Liver (tissue), 9 donors: ENCODE results near the gene SCP2D1. TPM values are rescaled to one million over a fixed set of nuclear protein-coding genes. Genes with fewer than 3 reads are reported as not detected.

ENCODE experiments used
- DNase-seq: peaks from one replicate; pipeline ENCODE4 v3.0.0-alpha.2; 2017; ENCODE audit warnings: low spot score
- H3K27ac ChIP-seq, 2 donors: one replicate each; pipeline ENCODE4 v1.7.0; 2013; ENCODE audit warnings: inconsistent platforms in 2 of 2, low read length in 2 of 2, control low read depth in 1 of 2, low read depth in 1 of 2, mild to moderate bottlenecking in 1 of 2
- H3K27me3 ChIP-seq, 4 donors: one replicate each; pipeline versions ENCODE4 v1.6.1 to v1.7.0; 2013; ENCODE audit warnings: low read length in 3 of 4, inconsistent platforms in 1 of 4, mild to moderate bottlenecking in 1 of 4, moderate library complexity in 1 of 4; ENCODE audit not compliant: control insufficient read depth in 4 of 4, insufficient read depth in 4 of 4
- H3K36me3 ChIP-seq, 4 donors: one replicate each; pipeline versions ENCODE4 v1.6.1 to v1.7.0; 2013; ENCODE audit warnings: low read length in 3 of 4, mild to moderate bottlenecking in 3 of 4, low read depth in 1 of 4, moderate library complexity in 1 of 4; ENCODE audit not compliant: control insufficient read depth in 4 of 4, insufficient read depth in 3 of 4
- H3K4me1 ChIP-seq, 4 donors: one replicate each; pipeline versions ENCODE4 v1.6.1 to v1.7.0; 2013; ENCODE audit warnings: low read length in 3 of 4, mild to moderate bottlenecking in 3 of 4, moderate library complexity in 1 of 4; ENCODE audit not compliant: control insufficient read depth in 4 of 4, insufficient read depth in 4 of 4
- H3K4me3 ChIP-seq, 3 donors: one replicate each; pipeline versions ENCODE4 v1.6.1 to v1.7.0; 2013; ENCODE audit warnings: low read length in 3 of 3, control low read depth in 1 of 3, low read depth in 1 of 3, mild to moderate bottlenecking in 1 of 3
- H3K9ac ChIP-seq, 2 donors: one replicate each; pipeline ENCODE4 v1.7.0; 2013; ENCODE audit warnings: low read length in 2 of 2, mild to moderate bottlenecking in 2 of 2, moderate library complexity in 2 of 2, control low read depth in 1 of 2, low read depth in 1 of 2
- H3K9me3 ChIP-seq, 4 donors: one replicate each; pipeline versions ENCODE4 v1.6.1 to v1.7.0; 2013; ENCODE audit warnings: low read length in 3 of 4; ENCODE audit not compliant: control insufficient read depth in 4 of 4
- ATF3 ChIP-seq: IDR thresholded peaks from 2 replicates; pipeline ENCODE4 v1.6.1; 2016; ENCODE audit warnings: antibody characterized with exemption
- CTCF ChIP-seq: fragments of 150-350 bp; IDR thresholded peaks from 2 replicates; pipeline ENCODE4 v1.5.1; 2017; ENCODE audit warnings: improper control_type of control experiment, low read depth, low read length; ENCODE audit not compliant: missing input control
- EGR1 ChIP-seq, 2 donors: IDR thresholded peaks; 2 replicates each; pipeline ENCODE4 v1.6.1; 2016 to 2018; ENCODE audit warnings: antibody characterized with exemption in 2 of 2, low read depth in 2 of 2
- FOXA1 ChIP-seq: IDR thresholded peaks from 2 replicates; pipeline ENCODE4 v1.6.1; 2016; ENCODE audit warnings: antibody characterized with exemption
- HNF4A ChIP-seq, 2 donors: conservative IDR thresholded peaks; 2 replicates each; pipeline ENCODE4 v1.6.1; 2016; ENCODE audit warnings: antibody characterized with exemption in 2 of 2, mild to moderate bottlenecking in 2 of 2
- HNF4G ChIP-seq: IDR thresholded peaks from 2 replicates; pipeline ENCODE4 v1.6.1; 2016; ENCODE audit warnings: antibody characterized with exemption
- MAX ChIP-seq: IDR thresholded peaks from 2 replicates; pipeline ENCODE4 v1.6.1; 2016; ENCODE audit warnings: antibody characterized with exemption
- RAD21 ChIP-seq, 2 donors: IDR thresholded peaks; 2 replicates each; pipeline ENCODE4 v1.6.1; 2016; ENCODE audit warnings: antibody characterized with exemption in 2 of 2, mild to moderate bottlenecking in 2 of 2
- SP1 ChIP-seq: IDR thresholded peaks from 2 replicates; pipeline ENCODE4 v1.6.1; 2018; ENCODE audit warnings: antibody characterized with exemption, mild to moderate bottlenecking
- YY1 ChIP-seq: IDR thresholded peaks from 2 replicates; pipeline ENCODE4 v1.6.1; 2016; ENCODE audit warnings: antibody characterized with exemption, mild to moderate bottlenecking
- ZBTB33 ChIP-seq: IDR thresholded peaks from 2 replicates; pipeline ENCODE4 v1.6.1; 2016; ENCODE audit warnings: antibody characterized with exemption
- WGBS: extraction: QIAGEN DNeasy Blood & Tissue Kit; methylation state at CpG from one replicate; pipeline ENCODE4 v1.1.7; 2013; 5-methylcytosine and 5-hydroxymethylcytosine counted together
- polyA plus RNA-seq, 2 donors: library from polyadenylated mRNA; stranded (reverse) in 1 of 2; unstranded in 1 of 2; fragments of 200-250 nt in 1 of 2; fragments of >200 nt in 1 of 2; fragmentation: Nextera tagmentation in 1 of 2; extraction: Ambion mirVana in 1 of 2; gene quantifications; one replicate each; pipeline versions ENCODE4 v1.2.1 to v1.2.3, GENCODE V29; 2013 to 2015
- total RNA-seq, 2 donors: library from RNA; depleted of rRNA; stranded (reverse); fragments of >200 nt; gene quantifications; one replicate each; pipeline ENCODE4 v1.2.3, GENCODE V29; 2014
- donor health status: healthy.
- donor health status: healthy.
- donor health status: healthy.
- donor health status: healthy.
- donor health status: healthy.

Gene SCP2D1
- total and polyA plus RNA-seq, 4 donors, result not detected

GRCh38 chr20:18853216-18853615 lies 39.6 kb downstream of the SCP2D1 start (continued):
- TF ChIP-seq ZBTB33, result no peak
- TF ChIP-seq RAD21 (IDR thresholded peaks at IDR 0.05), result no peak

GRCh38 chr20:18853946-18854646 lies 40.5 kb downstream of the SCP2D1 start:
- H3K27ac ChIP-seq, result no peak overlapping the region
- no peak for DNase-seq
- H3K27me3 ChIP-seq, result peaks cover 0 to 3% (median 0%) of the 10 kb centered on the region in 4 donors
- no peaks in the 10 kb centered on the region for H3K4me1 ChIP-seq
- WGBS, result 63% methylated on average over 2 of the region's 2 CpGs
- no peak overlapping the region for H3K9ac ChIP-seq
- TF ChIP-seq ATF3 (no peak), HNF4G (no peak)
- H3K4me3 ChIP-seq, result no peak overlapping the region
- peaks cover 0 to 2% (median 0%) of the 10 kb centered on the region in 4 donors for H3K9me3 ChIP-seq
- H3K36me3 ChIP-seq, result no peaks in the 10 kb centered on the region

GRCh38 chr20:18855882-18856281 lies 42.3 kb downstream of the SCP2D1 start:
- no peak for DNase-seq
- no peaks in the 10 kb centered on the region for H3K4me1 ChIP-seq
- peaks cover 0 to 3% (median 0%) of the 10 kb centered on the region in 4 donors for H3K27me3 ChIP-seq
- no peak overlapping the region for H3K27ac ChIP-seq
- WGBS, result 78% methylated on average over 2 of the region's 2 CpGs
- no peak overlapping the region for H3K4me3 ChIP-seq
- no peaks in the 10 kb centered on the region for H3K36me3 ChIP-seq
- no peak overlapping the region for H3K9ac ChIP-seq
- peaks cover 0 to 2% (median 2%) of the 10 kb centered on the region in 4 donors for H3K9me3 ChIP-seq
- TF ChIP-seq ATF3, result no peak
- no peak for TF ChIP-seq HNF4G
- TF ChIP-seq FOXA1, result no peak
- no peak for TF ChIP-seq MAX
- TF ChIP-seq RAD21 (IDR thresholded peaks at IDR 0.05), result no peak
- TF ChIP-seq CTCF, result no peak
- TF ChIP-seq ZBTB33, result no peak
- no peak for TF ChIP-seq SP1
- TF ChIP-seq YY1, result no peak
- TF ChIP-seq HNF4A (conservative IDR thresholded peaks at IDR 0.05), result no peak
- TF ChIP-seq EGR1 (IDR thresholded peaks at IDR 0.05; ENCODE audit: low read depth in 2 of 2), result no peak
